Breast epithelium (tissue), 3 donors: ENCODE results near the gene ADCYAP1R1.

Experiments used
- POLR2A ChIP-seq: fragments of 450-650 bp; IDR thresholded peaks from one replicate; pipeline ENCODE4 v1.6.1; 2016; ENCODE audit warnings: antibody characterized with exemption, mild to moderate bottlenecking, moderate library complexity
- TF ChIP-seq, protein P1 (sequence below), 3 donors: fragments of 450-650 bp; IDR thresholded peaks; one replicate each; pipeline ENCODE4 v1.5.1; 2016 to 2017; ENCODE audit warnings: antibody characterized with exemption in 3 of 3, mild to moderate bottlenecking in 3 of 3, moderate library complexity in 3 of 3

DNA sequence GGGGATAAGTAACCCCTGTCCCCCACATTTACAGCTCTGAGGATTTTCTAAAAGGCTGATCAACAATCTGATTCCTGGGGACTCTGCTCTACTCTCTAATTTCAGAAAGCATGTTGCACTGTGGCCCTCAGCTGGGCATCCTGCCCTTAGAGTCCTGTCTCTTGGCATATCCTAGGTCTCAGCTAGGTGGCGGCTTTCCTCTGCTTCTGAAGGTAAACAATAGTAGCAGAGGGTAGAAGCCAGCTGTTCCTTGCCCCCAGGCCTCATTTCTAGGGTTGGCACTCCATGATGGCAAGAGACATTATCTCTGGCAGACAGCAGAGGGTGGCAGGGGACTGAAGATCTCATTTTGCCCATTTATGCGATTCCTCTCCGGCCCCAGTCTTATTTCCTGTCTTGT lies 77.0 kb downstream of the ADCYAP1R1 start:
- TF ChIP-seq, protein P1, sequence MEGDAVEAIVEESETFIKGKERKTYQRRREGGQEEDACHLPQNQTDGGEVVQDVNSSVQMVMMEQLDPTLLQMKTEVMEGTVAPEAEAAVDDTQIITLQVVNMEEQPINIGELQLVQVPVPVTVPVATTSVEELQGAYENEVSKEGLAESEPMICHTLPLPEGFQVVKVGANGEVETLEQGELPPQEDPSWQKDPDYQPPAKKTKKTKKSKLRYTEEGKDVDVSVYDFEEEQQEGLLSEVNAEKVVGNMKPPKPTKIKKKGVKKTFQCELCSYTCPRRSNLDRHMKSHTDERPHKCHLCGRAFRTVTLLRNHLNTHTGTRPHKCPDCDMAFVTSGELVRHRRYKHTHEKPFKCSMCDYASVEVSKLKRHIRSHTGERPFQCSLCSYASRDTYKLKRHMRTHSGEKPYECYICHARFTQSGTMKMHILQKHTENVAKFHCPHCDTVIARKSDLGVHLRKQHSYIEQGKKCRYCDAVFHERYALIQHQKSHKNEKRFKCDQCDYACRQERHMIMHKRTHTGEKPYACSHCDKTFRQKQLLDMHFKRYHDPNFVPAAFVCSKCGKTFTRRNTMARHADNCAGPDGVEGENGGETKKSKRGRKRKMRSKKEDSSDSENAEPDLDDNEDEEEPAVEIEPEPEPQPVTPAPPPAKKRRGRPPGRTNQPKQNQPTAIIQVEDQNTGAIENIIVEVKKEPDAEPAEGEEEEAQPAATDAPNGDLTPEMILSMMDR (IDR thresholded peaks at IDR 0.05): no peak
- no peak for TF ChIP-seq POLR2A
